ENCODE results near the gene CNPY1.

DNA sequence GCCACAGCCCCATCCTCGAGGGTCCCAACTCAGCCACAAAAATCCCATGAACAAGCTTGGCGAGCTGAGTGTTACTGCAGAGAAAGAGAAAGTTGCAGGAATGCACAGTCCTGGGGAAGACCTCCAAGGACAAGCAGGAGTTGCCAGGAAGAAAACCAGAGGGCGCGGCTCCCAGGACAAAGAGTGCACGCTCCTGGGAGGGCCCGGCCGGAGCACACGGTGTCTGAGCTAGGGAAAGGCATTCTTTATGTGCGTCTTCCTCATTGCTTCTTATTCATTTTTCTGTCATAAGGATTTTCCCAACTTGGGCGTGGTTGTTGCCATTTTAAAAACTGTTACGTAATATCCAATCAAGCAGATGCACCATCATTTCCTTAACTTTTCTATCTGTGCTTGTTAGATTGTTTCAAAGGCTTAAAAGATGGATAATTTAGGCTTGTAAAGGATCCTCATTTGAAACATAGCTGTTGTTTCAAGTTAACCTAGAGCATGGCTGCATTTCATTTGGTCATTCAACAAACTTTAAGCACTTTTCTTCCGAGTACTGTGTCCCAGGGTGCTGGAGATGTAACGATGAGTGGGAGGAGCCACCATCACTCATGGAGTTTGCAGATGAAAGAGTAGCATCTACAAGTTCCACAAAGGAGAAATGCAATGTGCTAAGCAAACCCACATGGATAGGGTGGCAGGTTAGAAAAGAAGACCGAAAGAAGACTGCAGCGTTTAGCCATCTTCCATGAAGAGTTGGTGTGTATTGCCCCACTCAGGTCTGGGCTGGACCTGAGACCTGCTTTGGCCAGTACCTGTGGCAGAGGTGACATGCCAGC, 5.6 kb upstream of the CNPY1 start:
- TF ChIP-seq, protein P1, sequence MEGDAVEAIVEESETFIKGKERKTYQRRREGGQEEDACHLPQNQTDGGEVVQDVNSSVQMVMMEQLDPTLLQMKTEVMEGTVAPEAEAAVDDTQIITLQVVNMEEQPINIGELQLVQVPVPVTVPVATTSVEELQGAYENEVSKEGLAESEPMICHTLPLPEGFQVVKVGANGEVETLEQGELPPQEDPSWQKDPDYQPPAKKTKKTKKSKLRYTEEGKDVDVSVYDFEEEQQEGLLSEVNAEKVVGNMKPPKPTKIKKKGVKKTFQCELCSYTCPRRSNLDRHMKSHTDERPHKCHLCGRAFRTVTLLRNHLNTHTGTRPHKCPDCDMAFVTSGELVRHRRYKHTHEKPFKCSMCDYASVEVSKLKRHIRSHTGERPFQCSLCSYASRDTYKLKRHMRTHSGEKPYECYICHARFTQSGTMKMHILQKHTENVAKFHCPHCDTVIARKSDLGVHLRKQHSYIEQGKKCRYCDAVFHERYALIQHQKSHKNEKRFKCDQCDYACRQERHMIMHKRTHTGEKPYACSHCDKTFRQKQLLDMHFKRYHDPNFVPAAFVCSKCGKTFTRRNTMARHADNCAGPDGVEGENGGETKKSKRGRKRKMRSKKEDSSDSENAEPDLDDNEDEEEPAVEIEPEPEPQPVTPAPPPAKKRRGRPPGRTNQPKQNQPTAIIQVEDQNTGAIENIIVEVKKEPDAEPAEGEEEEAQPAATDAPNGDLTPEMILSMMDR (IDR thresholded peaks at IDR 0.05 in 4 of 5, conservative IDR thresholded peaks at IDR 0.05 in 1 of 5): no peak
- no peak for TF ChIP-seq POLR2A (IDR thresholded peaks at IDR 0.05)

All from gastrocnemius medialis (tissue), 4 donors.